Measurements from ENCODE around the gene XPO6. TPM values are rescaled to one million over a fixed set of nuclear protein-coding genes. Genes with fewer than 3 reads are reported as not detected.

XPO6 gene
- total and polyA plus RNA-seq, 7 experiments from 2014 or later: 89.5 to 437 (median 371) TPM

DNA sequence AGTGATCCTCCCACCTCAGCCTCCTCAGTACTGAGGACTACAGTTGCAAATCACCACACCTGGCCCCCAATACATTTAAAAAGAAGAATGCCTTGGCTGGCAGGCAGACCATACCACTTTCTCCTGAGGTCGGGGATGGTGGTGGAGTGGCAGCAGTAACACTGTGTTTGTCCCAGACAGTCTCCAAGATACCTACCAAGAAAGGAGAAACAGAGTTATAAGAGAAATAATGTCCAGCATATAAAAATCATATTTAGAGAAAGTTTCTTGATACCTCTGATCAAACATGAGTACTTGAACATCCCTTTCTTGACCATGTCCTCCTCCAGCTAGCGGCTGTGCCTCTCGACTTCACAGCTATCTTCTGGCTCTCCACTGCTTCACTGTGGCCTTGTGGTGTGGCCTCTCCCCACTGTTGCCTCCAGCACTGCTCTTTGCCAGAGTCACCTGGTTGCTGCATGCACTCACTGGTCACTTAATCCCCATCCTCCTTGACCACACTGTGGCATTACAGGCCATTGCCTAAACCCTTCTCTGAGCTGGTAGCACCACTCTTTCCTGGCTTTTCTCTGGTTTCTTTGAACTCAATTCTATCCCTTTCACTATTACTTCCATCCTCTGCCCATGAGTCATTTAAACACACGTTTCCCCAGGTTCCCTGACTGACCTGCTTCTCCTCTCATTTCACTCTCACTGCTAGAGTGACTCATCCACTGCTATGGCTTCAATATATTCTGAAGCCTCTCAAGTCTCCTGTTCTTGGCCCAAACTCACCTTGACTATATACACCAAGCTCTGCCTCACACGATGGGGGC is 45.2 kb downstream of the XPO6 start:
- no peaks in the 10 kb centered on the region for H3K27me3 Mint-ChIP-seq
- DNase-seq (no peak), ATAC-seq (no peak)
- peak overlapping the region; percentile 78 to 95 (median 86) for H3K27ac Mint-ChIP-seq
- no peaks in the 10 kb centered on the region for H3K27me3 ChIP-seq (ENCODE audit: control insufficient read depth in 2 of 2, insufficient read depth in 2 of 2, low read length in 2 of 2)
- H3K4me3 Mint-ChIP-seq: peak overlapping the region; percentile 4 to 69 (median 44)
- intact Hi-C loops (cut with micrococcal nuclease): no loop called here
- peaks cover 5 to 55% (median 14%) of the 10 kb centered on the region in 3 experiments for H3K36me3 ChIP-seq (ENCODE audit: control insufficient read depth in 2 of 3, insufficient read depth in 3 of 3, low read length in 3 of 3)
- ChIA-PET POLR2A (interaction anchor here (0.6 to 1.6 kb wide), 11 partner anchors 7 to 133 kb away, joined by 3 to 6 read pairs (median 4); no protein-coding TSS in a partner anchor), CTCF (no interaction called here)
- H3K9me3 Mint-ChIP-seq: no peaks in the 10 kb centered on the region
- no peak overlapping the region for H3K4me3 ChIP-seq (ENCODE audit: low read length)
- H3K27ac ChIP-seq (ENCODE audit: low read depth, low read length): peak overlapping the region; percentile 65
- peaks cover 15 to 47% (median 38%) of the 10 kb centered on the region in 5 donors for H3K36me3 Mint-ChIP-seq
- no peaks in the 10 kb centered on the region for H3K9me3 ChIP-seq (ENCODE audit: control insufficient read depth in 2 of 3, low read length in 3 of 3)
- peaks cover 20 to 80% of the 10 kb centered on the region in 2 donors for H3K4me1 ChIP-seq (ENCODE audit: control insufficient read depth in 2 of 2, insufficient read depth in 2 of 2, low read length in 2 of 2)
- H3K4me1 Mint-ChIP-seq: peaks cover 51 to 92% (median 77%) of the 10 kb centered on the region in 7 donors

DNA sequence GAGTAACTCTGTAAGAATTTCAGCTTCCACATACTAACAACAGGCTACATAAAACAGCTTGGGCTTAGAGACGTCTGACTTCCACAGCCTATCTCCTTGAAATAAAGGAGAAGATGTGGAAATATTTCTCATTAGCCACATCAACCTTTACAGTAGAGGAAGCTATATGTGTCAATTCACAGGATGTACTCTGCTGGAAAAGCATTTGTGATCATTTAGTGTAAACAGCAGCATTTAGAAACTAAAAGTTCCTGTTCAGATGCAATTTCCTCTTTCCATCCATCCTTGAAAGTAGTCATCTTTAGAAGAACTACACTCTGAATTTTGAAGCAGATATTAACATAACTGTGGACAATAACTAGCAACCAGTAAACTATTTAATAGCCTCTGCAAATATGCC is 46.2 kb downstream of the XPO6 start:
- H3K27ac Mint-ChIP-seq: peak overlapping the region; percentile 75 to 95 (median 84)
- H3K27me3 Mint-ChIP-seq: no peaks in the 10 kb centered on the region
- no peak for DNase-seq
- Histone ChIP-seq H3K4me1 (ENCODE audit: control insufficient read depth in 2 of 2, insufficient read depth in 2 of 2, low read length in 2 of 2) (peaks cover 20 to 80% of the 10 kb centered on the region in 2 donors), H3K27me3 (ENCODE audit: control insufficient read depth in 2 of 2, insufficient read depth in 2 of 2, low read length in 2 of 2) (no peaks in the 10 kb centered on the region), H3K36me3 (ENCODE audit: control insufficient read depth in 2 of 3, insufficient read depth in 3 of 3, low read length in 3 of 3) (peaks cover 5 to 55% (median 14%) of the 10 kb centered on the region in 3 experiments), H3K4me3 (ENCODE audit: low read length) (no peak overlapping the region), H3K27ac (ENCODE audit: low read depth, low read length) (peak overlapping the region; percentile 65), H3K9me3 (ENCODE audit: control insufficient read depth in 2 of 3, low read length in 3 of 3) (no peaks in the 10 kb centered on the region)
- ChIA-PET POLR2A (interaction anchor here (0.6 to 4.5 kb wide), 9 partner anchors 11 to 461 kb away, joined by 3 to 37 read pairs (median 5); no protein-coding TSS in a partner anchor), CTCF (interaction anchor here (0.6 to 2.7 kb wide), 6 partner anchors 11 to 384 kb away, joined by 3 to 13 read pairs (median 4); no protein-coding TSS in a partner anchor)
- H3K36me3 Mint-ChIP-seq: peaks cover 15 to 51% (median 43%) of the 10 kb centered on the region in 5 donors
- H3K9me3 Mint-ChIP-seq: no peaks in the 10 kb centered on the region
- peaks cover 56 to 97% (median 83%) of the 10 kb centered on the region in 7 donors for H3K4me1 Mint-ChIP-seq
- peak overlapping the region; percentile 24 to 67 (median 50) for H3K4me3 Mint-ChIP-seq
- intact Hi-C loops (cut with micrococcal nuclease): no loop called here
- ATAC-seq: no peak

DNA sequence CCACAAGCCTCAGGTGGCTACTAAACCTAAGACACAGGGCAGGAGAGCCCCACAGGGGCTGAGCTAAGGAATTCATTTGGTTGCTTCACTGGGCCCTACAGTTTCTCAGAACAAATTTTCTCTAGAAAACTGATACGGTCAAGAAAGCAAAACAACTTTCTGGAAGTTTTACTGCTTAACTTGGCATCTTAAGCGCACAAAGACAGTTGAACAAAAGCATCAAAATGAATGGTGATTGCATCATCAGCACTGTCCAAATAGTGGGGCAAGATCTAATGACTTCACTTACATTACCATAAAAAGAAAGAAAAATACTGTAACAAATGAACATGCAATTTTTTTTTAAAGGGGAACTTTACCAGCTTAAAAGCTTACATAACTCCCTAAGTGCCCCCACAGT is 47.6 kb downstream of the XPO6 start:
- intact Hi-C loops (cut with micrococcal nuclease): no loop called here
- Mint-ChIP-seq H3K4me3 (peak overlapping the region in 4 of 10 donors; percentile 9 to 69 (median 42)), H3K4me1 (peaks cover 62 to 96% (median 86%) of the 10 kb centered on the region in 7 donors), H3K27me3 (no peaks in the 10 kb centered on the region), H3K9me3 (no peaks in the 10 kb centered on the region), H3K36me3 (peaks cover 15 to 55% (median 47%) of the 10 kb centered on the region in 5 donors), H3K27ac (peak overlapping the region in 8 of 9 donors; percentile 43 to 95 (median 82))
- H3K4me3 ChIP-seq (ENCODE audit: low read length): no peak overlapping the region
- ATAC-seq (no peak), DNase-seq (no peak)
- peaks cover 13 to 66% of the 10 kb centered on the region in 2 donors for H3K4me1 ChIP-seq (ENCODE audit: control insufficient read depth in 2 of 2, insufficient read depth in 2 of 2, low read length in 2 of 2)
- no peaks in the 10 kb centered on the region for H3K9me3 ChIP-seq (ENCODE audit: control insufficient read depth in 2 of 3, low read length in 3 of 3)
- ChIA-PET CTCF (interaction anchor here (0.8 to 2.7 kb wide), 5 partner anchors 9 to 54 kb away, joined by 3 to 13 read pairs (median 4); no protein-coding TSS in a partner anchor), POLR2A (interaction anchor here (0.6 to 4.5 kb wide), 10 partner anchors 8 to 34 kb away, joined by 3 to 37 read pairs (median 6); no protein-coding TSS in a partner anchor)
- H3K27me3 ChIP-seq (ENCODE audit: control insufficient read depth in 2 of 2, insufficient read depth in 2 of 2, low read length in 2 of 2): no peaks in the 10 kb centered on the region
- no peak overlapping the region for H3K27ac ChIP-seq (ENCODE audit: low read depth, low read length)
- peaks cover 0 to 49% (median 11%) of the 10 kb centered on the region in 3 experiments for H3K36me3 ChIP-seq (ENCODE audit: control insufficient read depth in 2 of 3, insufficient read depth in 3 of 3, low read length in 3 of 3)

DNA sequence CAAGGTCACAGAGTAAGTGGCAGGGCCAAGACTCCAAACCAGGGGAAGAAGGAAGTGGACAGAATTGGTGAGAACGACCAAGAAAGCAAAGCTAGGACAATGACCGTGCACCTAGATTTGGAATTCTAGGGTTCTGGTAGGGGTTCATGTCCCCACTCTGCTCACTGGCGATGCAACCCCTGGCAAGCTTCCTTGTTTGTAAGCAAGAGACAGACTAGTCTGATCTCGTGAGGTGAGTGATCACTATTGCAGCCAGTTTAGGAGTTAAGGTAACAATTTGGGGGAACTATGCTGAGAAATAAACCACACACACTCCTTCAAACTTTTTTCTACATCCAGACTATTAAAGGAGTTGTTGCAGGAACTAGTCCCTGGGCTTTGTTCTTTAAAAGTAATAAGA is 48.1 kb downstream of the XPO6 start:
- Mint-ChIP-seq H3K27ac (peak overlapping the region; percentile 39 to 95 (median 85)), H3K36me3 (peaks cover 15 to 56% (median 47%) of the 10 kb centered on the region in 5 donors), H3K4me3 (peak overlapping the region in 6 of 10 donors; percentile 23 to 82 (median 50)), H3K4me1 (peaks cover 62 to 96% (median 87%) of the 10 kb centered on the region in 7 donors), H3K9me3 (no peaks in the 10 kb centered on the region), H3K27me3 (no peaks in the 10 kb centered on the region)
- CTCF ChIA-PET: interaction anchor here (0.8 to 2.7 kb wide), 5 partner anchors 9 to 54 kb away, joined by 3 to 13 read pairs (median 4); no protein-coding TSS in a partner anchor
- intact Hi-C loops (cut with micrococcal nuclease): no loop called here
- no peak overlapping the region for H3K4me3 ChIP-seq (ENCODE audit: low read length)
- DNase-seq (no peak), ATAC-seq (peak; percentile 26)
- H3K9me3 ChIP-seq (ENCODE audit: control insufficient read depth in 2 of 3, low read length in 3 of 3): no peaks in the 10 kb centered on the region
- H3K36me3 ChIP-seq (ENCODE audit: control insufficient read depth in 2 of 3, insufficient read depth in 3 of 3, low read length in 3 of 3): peaks cover 0 to 49% (median 11%) of the 10 kb centered on the region in 3 experiments
- no peak overlapping the region for H3K27ac ChIP-seq (ENCODE audit: low read depth, low read length)
- H3K4me1 ChIP-seq (ENCODE audit: control insufficient read depth in 2 of 2, insufficient read depth in 2 of 2, low read length in 2 of 2): peaks cover 8 to 65% of the 10 kb centered on the region in 2 donors
- H3K27me3 ChIP-seq (ENCODE audit: control insufficient read depth in 2 of 2, insufficient read depth in 2 of 2, low read length in 2 of 2): no peaks in the 10 kb centered on the region
- POLR2A ChIA-PET: interaction anchor here (0.6 to 4.5 kb wide), 10 partner anchors 8 to 54 kb away, joined by 3 to 37 read pairs (median 5); no protein-coding TSS in a partner anchor

DNA sequence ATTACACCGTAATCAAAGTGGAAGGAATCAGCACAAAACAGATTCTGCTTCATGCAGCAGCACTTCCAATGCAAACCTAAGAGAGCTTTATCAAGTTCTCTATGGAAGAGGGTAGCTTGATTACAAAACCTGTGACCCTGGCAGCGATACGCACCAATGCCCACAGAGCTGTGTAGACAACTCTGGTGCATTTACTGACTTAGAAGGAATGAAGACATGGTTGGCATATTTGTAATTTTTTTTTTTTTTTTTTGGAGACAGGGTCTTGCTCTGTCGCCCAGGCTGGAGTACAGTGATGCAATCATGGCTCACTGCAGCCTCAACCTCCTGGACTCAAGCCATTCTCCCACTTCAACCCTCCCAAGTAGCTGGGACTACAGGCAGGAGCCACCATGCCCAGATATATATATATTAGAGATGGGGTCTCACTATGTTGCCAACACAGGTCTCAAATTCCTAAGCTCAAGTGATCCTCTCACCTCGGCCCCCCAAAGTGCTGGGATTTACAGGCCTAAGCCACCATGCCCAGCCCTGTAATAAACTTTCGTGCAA is 49.4 kb downstream of the XPO6 start:
- H3K4me1 Mint-ChIP-seq: peaks cover 62 to 95% (median 90%) of the 10 kb centered on the region in 7 donors
- Histone ChIP-seq H3K4me3 (ENCODE audit: low read length) (no peak overlapping the region), H3K36me3 (ENCODE audit: control insufficient read depth in 2 of 3, insufficient read depth in 3 of 3, low read length in 3 of 3) (peaks cover 0 to 53% (median 9%) of the 10 kb centered on the region in 3 experiments), H3K9me3 (ENCODE audit: control insufficient read depth in 2 of 3, low read length in 3 of 3) (no peaks in the 10 kb centered on the region), H3K27ac (ENCODE audit: low read depth, low read length) (no peak overlapping the region), H3K4me1 (ENCODE audit: control insufficient read depth in 2 of 2, insufficient read depth in 2 of 2, low read length in 2 of 2) (peaks cover 0 to 60% of the 10 kb centered on the region in 2 donors), H3K27me3 (ENCODE audit: control insufficient read depth in 2 of 2, insufficient read depth in 2 of 2, low read length in 2 of 2) (no peaks in the 10 kb centered on the region)
- no peaks in the 10 kb centered on the region for H3K9me3 Mint-ChIP-seq
- no peaks in the 10 kb centered on the region for H3K27me3 Mint-ChIP-seq
- peak overlapping the region in 3 of 10 donors; percentile 32 to 40 (median 38) for H3K4me3 Mint-ChIP-seq
- intact Hi-C loops (cut with micrococcal nuclease): no loop called here
- DNase-seq: no peak
- H3K27ac Mint-ChIP-seq: peak overlapping the region in 6 of 9 donors; percentile 59 to 91 (median 86)
- ChIA-PET POLR2A (interaction anchor here (0.6 to 4.5 kb wide), 9 partner anchors 12 to 332 kb away, joined by 3 to 37 read pairs (median 4); partner anchors contain the start of gene APOBR), CTCF (interaction anchor here (0.6 to 2.1 kb wide), 5 partner anchors 13 to 87 kb away, joined by 3 to 6 read pairs (median 4); no protein-coding TSS in a partner anchor)
- no peak for ATAC-seq
- H3K36me3 Mint-ChIP-seq: peaks cover 13 to 54% (median 50%) of the 10 kb centered on the region in 5 donors

DNA sequence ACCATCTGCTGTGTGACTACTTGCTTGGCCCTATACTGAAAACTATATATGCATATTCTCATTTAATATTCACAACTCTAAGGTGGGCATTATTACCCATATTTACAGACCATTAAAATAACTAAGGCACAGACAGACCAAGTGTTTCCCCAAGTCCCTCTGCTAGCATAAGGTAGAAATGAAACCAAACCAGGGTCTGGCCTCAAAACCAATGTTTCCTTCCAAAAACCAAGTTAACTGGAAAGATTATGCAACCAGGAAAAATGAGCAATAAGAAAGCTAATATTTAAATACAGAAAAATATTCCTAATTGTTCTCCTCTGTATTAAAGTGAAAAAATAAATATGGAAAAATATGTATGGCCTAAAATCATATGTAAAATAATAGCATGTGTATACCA is 50.1 kb downstream of the XPO6 start:
- ChIA-PET CTCF (interaction anchor here (0.6 to 1.1 kb wide), 3 partner anchors 12 to 26 kb away, joined by 3 to 6 read pairs (median 4); no protein-coding TSS in a partner anchor), POLR2A (interaction anchor here (1.2 to 4.5 kb wide), 5 partner anchors 12 to 53 kb away, joined by 3 to 37 read pairs (median 6); no protein-coding TSS in a partner anchor)
- Mint-ChIP-seq H3K27ac (peak overlapping the region in 8 of 9 donors; percentile 1 to 91 (median 58)), H3K4me1 (peaks cover 59 to 95% (median 87%) of the 10 kb centered on the region in 7 donors), H3K9me3 (no peaks in the 10 kb centered on the region), H3K27me3 (no peaks in the 10 kb centered on the region), H3K36me3 (peaks cover 5 to 50% (median 46%) of the 10 kb centered on the region in 5 donors), H3K4me3 (peak overlapping the region in 1 of 10 donors; percentile 32)
- no peak for DNase-seq
- Histone ChIP-seq H3K36me3 (ENCODE audit: control insufficient read depth in 2 of 3, insufficient read depth in 3 of 3, low read length in 3 of 3) (peaks cover 0 to 46% (median 5%) of the 10 kb centered on the region in 3 experiments), H3K27ac (ENCODE audit: low read depth, low read length) (no peak overlapping the region), H3K4me1 (ENCODE audit: control insufficient read depth in 2 of 2, insufficient read depth in 2 of 2, low read length in 2 of 2) (peaks cover 0 to 52% of the 10 kb centered on the region in 2 donors), H3K4me3 (ENCODE audit: low read length) (no peak overlapping the region), H3K27me3 (ENCODE audit: control insufficient read depth in 2 of 2, insufficient read depth in 2 of 2, low read length in 2 of 2) (no peaks in the 10 kb centered on the region), H3K9me3 (ENCODE audit: control insufficient read depth in 2 of 3, low read length in 3 of 3) (no peaks in the 10 kb centered on the region)
- no peak for ATAC-seq
- intact Hi-C loops (cut with micrococcal nuclease): no loop called here

Data from naive thymus-derived CD4-positive, alpha-beta T cell (primary cell).